Measurements from ENCODE around the gene IFT22.
"Not testable (repeated sequence)": the region's sequence is repeated elsewhere in the genome, so short reads cannot be mapped to it uniquely, and the experiment has no call there.

Gene IFT22

DNA sequence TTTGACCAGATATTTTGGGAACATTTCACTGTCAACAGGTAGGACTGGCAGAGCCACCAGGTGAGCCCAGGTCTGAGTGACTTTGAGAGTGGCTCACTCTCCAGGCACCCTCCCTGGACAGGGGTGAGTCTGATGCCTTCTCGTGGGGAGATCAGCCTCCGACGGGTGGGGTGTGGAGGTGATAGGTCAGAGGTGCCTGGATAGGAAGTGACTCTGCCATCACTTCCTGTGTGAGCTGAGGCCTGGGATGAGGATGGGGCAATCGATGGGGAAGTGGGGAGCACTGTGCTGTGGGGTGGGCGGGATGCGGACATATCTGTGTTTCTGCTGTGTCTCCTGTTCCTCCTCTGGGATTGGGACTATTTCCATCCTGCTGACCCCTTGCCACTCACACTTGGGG lies 34.6 kb downstream of the IFT22 start:
- Histone ChIP-seq H3K27me3 (peaks cover 0 to 35% of the 10 kb centered on the region in 2 donors), H3K36me3 (no peaks in the 10 kb centered on the region), H3K27ac (no peak overlapping the region), H3K9me3 (no peaks in the 10 kb centered on the region), H3K4me1 (peaks cover 0 to 4% (median 2%) of the 10 kb centered on the region in 4 donors), H3K4me3 (no peak overlapping the region)
- TF ChIP-seq, protein P1, sequence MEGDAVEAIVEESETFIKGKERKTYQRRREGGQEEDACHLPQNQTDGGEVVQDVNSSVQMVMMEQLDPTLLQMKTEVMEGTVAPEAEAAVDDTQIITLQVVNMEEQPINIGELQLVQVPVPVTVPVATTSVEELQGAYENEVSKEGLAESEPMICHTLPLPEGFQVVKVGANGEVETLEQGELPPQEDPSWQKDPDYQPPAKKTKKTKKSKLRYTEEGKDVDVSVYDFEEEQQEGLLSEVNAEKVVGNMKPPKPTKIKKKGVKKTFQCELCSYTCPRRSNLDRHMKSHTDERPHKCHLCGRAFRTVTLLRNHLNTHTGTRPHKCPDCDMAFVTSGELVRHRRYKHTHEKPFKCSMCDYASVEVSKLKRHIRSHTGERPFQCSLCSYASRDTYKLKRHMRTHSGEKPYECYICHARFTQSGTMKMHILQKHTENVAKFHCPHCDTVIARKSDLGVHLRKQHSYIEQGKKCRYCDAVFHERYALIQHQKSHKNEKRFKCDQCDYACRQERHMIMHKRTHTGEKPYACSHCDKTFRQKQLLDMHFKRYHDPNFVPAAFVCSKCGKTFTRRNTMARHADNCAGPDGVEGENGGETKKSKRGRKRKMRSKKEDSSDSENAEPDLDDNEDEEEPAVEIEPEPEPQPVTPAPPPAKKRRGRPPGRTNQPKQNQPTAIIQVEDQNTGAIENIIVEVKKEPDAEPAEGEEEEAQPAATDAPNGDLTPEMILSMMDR (IDR thresholded peaks at IDR 0.05): no peak
- DNase-seq: no peak
- intact Hi-C loops (cut with DNase I; ENCODE audit: low total_unique reads): loop anchor here (10.0 kb wide), 1 partner anchor 142 kb away; no protein-coding TSS in a partner anchor

DNA sequence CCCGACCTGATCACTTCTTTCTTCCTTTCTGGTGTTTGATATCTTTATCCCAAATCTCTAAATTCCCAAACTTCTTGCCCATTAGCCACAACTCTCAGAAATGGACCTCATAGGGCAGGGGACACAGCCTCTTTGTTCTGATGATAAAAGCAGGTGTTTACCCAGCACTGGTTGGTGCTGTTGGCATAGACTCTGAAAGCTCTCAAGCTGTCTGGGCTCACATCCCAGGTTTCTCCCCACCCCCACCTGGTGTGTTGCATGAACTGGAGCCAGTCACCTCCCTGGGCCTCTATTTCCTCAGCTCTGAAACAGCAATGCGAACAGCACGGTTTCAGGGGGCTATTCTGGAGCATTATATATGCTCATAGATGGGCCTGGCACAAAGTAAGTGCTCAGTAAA lies 35.7 kb downstream of the IFT22 start:
- not testable (repeated sequence) for H3K36me3 ChIP-seq, H3K4me3 ChIP-seq, H3K4me1 ChIP-seq, H3K27ac ChIP-seq, H3K9me3 ChIP-seq, DNase-seq
- H3K27me3 ChIP-seq: peaks cover 0 to 31% of the 10 kb centered on the region in 2 donors
- intact Hi-C loops (cut with DNase I; ENCODE audit: low total_unique reads): loop anchor here (10.0 kb wide), 1 partner anchor 141 kb away; no protein-coding TSS in a partner anchor

- H3K4me3 ChIP-seq: no peak overlapping the region
- H3K36me3 ChIP-seq: no peaks in the 10 kb centered on the region
- H3K9me3 ChIP-seq: no peaks in the 10 kb centered on the region
- peaks cover 0 to 29% of the 10 kb centered on the region in 2 donors for H3K27me3 ChIP-seq
- DNase-seq: no peak
- TF ChIP-seq, protein P1 (IDR thresholded peaks at IDR 0.05): no peak
- intact Hi-C loops (cut with DNase I; ENCODE audit: low total_unique reads): loop anchor here (10.0 kb wide), 1 partner anchor 140 kb away; no protein-coding TSS in a partner anchor
- no peak overlapping the region for H3K27ac ChIP-seq
- peaks cover 0 to 4% (median 2%) of the 10 kb centered on the region in 4 donors for H3K4me1 ChIP-seq
These were observed 36.4 kb downstream of the IFT22 start for GRCh38 chr7:101285171-101285570.

GRCh38 chr7:101280912-101281311 lies 40.7 kb downstream of the IFT22 start:
- not testable (repeated sequence) for H3K36me3 ChIP-seq, DNase-seq, H3K4me1 ChIP-seq, H3K27ac ChIP-seq, H3K9me3 ChIP-seq, H3K4me3 ChIP-seq
- intact Hi-C loops (cut with DNase I; ENCODE audit: low total_unique reads): loop anchor here (10.0 kb wide), 1 partner anchor 136 kb away; no protein-coding TSS in a partner anchor
- peaks cover 0 to 52% of the 10 kb centered on the region in 2 donors for H3K27me3 ChIP-seq

DNA sequence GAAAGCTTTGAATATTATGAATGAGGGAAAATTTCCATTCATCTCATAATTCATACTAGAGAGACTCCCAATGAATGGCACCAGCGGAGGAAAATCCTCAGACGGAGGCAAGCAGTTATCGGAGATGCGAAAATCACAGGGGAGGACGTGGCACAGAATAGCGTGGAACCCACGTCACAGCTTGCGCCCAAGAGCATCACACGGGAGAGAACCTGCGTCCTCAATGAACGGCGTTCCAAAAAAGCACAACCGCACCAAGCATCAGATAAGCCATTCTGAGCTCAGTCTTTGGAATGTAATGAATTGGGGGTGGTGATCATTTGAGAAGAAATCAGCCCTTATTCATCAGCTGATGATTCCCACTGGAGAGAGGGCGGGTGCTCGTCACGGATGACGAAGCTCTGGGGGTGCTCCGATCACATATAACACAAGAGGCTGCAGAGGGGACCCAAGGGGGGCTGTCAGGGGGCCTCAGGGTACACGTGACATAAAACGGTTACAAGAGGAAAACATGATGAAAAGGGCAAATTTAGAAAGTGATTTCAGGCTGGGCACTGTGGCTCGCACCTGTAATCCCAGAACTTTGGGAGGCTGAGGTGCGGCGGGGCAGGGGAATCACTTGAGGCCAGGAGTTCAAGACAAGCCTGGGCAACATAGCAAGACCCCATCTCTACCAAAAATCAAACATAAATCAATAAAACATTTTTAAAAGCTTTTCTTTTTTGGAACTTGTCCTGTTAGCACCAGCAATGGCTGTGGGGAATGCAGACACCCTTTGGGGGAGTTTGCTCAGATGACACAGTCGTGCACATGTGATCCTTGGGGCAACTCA lies 42.9 kb downstream of the IFT22 start:
- DNase-seq: no peak
- H3K4me3 ChIP-seq: no peak overlapping the region
- no peaks in the 10 kb centered on the region for H3K36me3 ChIP-seq
- peaks cover 0 to 4% (median 2%) of the 10 kb centered on the region in 4 donors for H3K4me1 ChIP-seq
- TF ChIP-seq, protein P1 (IDR thresholded peaks at IDR 0.05): no peak
- H3K27me3 ChIP-seq: peaks cover 0 to 56% of the 10 kb centered on the region in 2 donors
- H3K9me3 ChIP-seq: no peaks in the 10 kb centered on the region
- no peak overlapping the region for H3K27ac ChIP-seq
- intact Hi-C loops (cut with DNase I; ENCODE audit: low total_unique reads): no loop called here

DNA sequence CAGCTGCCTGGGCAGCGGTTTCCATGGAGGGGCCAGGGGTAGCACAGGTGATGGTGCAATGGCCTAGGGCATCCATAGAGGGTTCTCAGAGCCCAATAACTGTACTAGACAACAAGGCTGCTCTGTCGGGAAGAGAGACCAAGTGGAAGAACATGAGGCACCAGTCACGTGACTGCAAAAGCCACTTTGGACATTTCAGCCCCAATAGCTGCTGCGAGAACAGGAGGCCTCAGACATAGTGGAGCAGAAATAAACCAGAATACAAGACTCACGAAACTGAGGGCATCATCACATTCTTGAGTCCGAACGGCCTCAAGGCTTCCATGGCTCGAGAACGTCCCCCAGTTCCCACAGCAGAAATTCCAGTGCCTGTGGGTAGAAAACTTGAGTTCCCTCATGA lies 44.5 kb downstream of the IFT22 start:
- TF ChIP-seq, protein P1 (IDR thresholded peaks at IDR 0.05): no peak
- no peaks in the 10 kb centered on the region for H3K9me3 ChIP-seq
- no peaks in the 10 kb centered on the region for H3K36me3 ChIP-seq
- H3K4me3 ChIP-seq: no peak overlapping the region
- no peak overlapping the region for H3K27ac ChIP-seq
- H3K27me3 ChIP-seq: peaks cover 0 to 58% of the 10 kb centered on the region in 2 donors
- no peak for DNase-seq
- H3K4me1 ChIP-seq: no peaks in the 10 kb centered on the region
- intact Hi-C loops (cut with DNase I; ENCODE audit: low total_unique reads): no loop called here

All from tibial artery (tissue), 4 donors.